ENCODE measurements around the gene CPLANE2. TPM values are rescaled to one million over a fixed set of nuclear protein-coding genes. Genes with fewer than 3 reads are reported as not detected.
"Not testable (repeated sequence)": the region's sequence is repeated elsewhere in the genome, so short reads cannot be mapped to it uniquely, and the experiment has no call there.

CPLANE2 gene
- total RNA-seq, 1 experiment from 2014 or later, result 5.5 TPM

DNA sequence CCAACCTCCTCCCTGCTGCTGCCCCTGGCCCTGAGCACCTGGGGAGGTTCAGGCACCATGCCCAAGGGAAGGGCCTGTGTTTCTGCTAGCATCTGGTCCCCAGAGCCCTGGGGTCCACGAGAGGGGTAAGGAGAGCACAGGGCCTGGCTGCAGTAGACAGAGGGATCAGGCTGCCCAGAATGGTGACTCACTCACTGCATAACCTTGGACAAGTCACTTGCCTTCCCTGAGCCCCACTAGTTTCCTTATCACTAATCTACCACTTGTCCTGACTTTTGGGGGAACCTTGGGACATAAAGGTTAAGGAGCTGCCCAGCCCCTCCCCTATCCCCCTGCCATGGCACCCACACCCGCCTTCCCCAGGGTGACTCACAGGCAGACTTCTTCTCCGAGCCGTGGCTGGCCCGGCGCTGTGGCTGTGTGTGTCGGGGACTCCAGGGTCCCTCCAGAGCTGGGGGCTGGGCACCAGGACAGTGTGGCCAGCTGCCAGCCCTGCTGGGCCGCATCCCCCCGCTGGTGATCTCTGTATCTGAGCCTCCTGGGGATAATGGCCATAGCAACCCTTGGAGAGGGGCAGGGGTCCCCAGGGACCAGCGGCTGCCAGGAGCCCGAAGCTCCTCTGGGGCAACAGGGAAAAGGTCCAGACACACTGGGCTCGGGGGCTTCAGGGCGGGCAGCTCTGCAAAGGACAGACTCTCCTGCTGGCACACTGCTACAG, 28.6 kb downstream of the CPLANE2 start:
- DNase-seq (ENCODE audit: low spot score), result no peak

DNA sequence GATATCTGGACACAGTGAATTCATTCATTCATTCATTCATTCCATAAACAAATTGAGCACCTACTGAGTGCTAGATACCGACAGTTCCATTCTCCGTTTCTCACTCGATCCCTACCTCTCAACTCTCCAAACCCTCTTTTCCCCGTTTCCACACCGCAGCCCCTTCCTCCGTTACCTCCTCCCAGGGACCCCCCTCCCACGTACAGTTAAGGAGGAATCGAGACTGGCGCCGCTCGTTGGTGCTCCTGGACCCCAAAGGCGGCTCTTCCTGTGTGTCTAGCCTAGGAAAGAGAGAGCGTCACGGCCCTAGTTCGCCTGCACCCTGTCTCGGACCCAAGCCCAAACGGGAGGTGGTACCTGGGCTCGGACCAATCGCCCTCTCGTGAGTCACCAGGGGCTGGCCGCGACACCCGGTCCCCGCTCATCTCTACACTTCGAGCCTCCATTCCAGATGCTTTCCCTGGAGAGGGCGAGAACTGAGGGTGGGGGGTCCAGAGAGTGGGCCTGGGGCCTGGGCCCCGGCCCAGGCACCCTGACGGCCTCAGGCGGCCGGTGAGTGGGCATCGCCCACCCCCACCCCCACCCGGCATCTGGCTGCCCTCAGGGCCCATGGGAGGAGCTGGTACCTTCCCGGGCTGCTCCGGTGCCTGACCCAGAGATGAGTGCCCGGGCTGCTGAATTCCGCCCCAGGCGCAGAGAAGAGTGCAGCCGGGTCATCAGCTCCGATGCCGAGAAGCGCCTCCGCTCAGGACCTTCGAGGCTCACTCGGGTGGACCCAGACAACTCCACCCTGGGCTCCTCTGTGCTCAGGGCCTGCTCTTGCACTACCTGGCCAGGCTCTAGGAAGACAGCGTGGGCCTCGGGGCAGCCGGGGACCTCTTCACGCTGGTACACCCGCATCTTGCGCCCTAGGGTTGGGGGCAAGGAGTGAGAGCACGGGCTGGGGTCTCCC, 29.4 kb downstream of the CPLANE2 start:
- no peak for DNase-seq (ENCODE audit: low spot score)

DNA sequence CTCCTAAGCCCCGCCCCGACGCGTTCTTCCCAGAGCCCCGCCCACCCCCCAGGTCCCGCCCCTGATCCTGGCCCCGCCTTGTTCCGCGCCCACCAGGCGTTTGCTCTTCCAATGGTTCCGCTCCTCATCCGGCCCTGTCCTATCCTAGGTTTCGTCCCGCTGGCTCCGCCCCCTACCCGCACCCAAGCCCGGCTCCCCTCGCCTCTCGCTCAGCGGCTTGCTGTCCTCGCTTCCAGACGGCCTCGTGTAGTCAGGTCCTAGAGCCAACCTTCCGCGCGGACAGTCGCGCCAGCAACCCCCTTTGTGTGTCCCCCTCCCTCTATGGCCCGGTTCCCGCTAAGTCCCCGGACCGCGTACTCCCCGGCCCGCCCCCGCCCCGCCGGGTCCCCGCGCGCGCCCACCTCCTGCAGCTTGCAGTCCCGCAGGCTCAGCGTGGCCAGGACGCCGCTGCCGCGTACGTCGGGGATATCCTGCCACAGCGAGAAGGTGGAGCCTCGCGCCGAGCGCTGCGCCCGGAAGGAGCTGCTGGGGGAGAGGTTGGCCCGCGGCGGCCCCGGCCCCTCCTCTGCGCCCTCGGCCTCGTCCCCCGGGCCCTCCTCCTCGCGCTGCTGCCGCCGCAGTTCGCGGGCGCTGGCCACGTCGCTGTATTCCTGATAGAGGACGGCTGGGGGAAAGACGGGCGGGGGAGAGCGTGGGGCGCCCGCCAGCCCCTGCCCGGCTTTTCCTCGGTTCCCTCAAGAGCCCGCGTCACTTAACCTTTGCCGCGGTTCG, 30.3 kb downstream of the CPLANE2 start:
- peak; percentile 81 for DNase-seq (ENCODE audit: low spot score)

DNA sequence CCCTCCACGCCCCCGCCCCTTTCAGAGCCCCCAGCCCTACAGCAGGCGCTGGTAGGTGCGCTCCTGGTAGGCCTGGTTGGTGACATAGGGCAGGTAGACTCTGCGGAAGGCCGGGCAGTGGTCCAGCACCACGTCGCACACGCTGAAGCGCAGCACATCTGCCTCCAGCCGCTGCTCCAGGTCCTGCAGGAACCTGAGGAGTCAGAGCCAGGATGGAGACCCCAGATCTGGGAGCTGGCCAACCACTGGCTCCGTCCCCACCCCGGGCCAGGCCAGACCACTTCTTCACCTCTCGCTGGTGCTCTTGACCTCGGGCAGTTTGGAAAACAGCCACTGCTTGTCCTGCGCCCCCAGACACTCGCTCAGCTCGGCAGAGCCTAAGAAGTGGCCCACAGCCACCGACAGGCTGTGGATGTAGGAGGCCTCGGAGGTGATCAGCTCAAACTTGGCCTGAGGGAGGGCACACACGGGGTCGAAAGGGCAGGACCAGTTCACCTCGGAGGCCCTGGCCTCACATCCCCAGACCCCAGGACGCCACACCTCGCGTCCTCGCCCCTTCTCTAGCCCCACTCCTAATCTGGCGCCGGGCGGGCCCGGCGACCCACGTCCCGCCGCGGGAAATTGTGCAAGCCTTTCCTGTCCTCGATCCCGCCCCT, 31.0 kb downstream of the CPLANE2 start:
- no peak for DNase-seq (ENCODE audit: low spot score)

DNA sequence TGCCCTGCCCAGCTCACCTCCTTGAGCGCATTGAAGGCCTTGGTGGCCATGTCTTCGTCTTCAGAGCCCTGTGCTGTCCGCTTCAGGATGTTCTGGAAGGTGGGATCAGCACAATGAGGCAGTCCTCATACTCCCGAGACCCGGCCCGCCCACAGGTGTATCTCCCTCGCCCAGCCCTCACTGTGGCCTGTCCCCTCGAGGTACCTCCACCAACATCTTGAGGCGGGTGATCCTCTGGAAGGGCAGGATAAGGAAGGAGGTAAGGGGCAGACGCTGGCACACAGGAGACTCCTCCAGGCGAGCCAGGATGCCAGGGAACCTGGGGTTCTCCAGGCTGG, 31.7 kb downstream of the CPLANE2 start:
- DNase-seq (ENCODE audit: low spot score), result no peak

DNA sequence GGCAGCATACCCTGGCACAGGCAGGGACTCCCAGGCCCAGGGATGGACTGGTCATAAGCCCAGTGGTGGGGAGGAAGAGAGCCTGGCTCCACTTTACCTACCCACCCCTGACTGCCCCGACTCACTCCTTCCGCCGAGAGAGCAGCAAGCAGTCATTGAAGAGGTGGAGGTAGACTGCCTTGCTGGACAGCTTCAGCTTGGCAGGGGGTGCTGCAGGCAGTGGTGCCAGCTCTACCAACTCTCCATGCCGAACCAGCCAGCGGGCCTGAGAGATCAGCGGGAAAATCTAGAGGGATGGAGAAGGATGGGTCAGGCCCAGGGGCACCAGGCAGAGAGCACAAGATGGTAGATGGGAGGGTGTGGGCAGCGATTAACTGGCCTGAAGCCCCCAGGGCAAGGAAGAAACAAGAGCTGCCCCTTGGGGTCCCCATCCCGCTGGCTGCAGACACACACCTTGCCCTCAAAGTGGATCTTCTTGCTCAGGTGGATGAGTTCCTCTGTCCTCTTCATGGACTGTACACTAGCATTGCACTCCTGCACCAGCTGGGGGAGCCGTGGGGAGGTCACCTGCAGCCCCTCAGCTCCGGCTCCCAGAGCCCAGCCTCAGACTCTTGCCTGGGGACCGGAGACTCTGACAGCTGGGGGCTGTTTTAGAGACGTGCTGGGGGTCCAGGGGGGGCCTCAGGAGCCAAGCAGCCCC, 32.2 kb downstream of the CPLANE2 start:
- no peak for DNase-seq (ENCODE audit: low spot score)

DNA sequence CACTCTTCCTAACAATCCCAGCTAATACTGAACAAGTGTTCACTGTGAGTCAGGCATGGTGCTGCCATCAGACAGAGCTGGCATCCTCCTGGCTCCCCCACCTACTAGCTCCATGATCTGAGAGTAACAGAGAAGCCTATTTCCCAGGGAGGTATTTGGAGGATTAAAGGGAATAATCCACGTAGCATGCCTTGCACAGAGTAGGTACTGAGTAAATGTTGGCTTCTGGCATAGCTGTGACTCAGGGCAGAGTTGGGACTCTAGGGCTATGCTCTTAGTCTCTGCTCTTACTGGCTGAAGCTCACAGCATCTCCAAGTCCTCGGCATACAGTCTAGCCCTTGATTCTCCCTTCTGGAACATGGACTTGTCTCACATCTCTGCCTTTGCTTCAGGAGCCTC, 32.8 kb downstream of the CPLANE2 start:
- DNase-seq (ENCODE audit: low spot score), result no peak

DNA sequence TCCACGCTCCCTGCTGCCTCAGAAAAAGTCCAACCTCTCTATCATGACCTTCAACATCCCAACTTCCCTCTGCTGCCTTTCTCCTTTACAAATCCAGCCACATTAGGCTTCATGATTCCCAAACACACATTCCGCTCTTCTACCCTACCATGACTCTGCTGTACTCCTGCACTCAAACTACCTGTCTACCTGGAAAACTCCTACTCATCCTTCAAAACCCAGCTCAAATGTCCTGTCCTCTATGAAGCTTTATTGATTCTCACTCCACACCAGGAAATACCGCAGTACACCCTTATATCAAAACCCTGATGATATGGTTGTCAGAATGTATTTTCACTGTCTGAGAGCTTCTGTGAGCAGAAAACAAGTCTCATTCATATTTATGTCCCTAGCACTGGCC, 33.4 kb downstream of the CPLANE2 start:
- DNase-seq (ENCODE audit: low spot score), result no peak

DNA sequence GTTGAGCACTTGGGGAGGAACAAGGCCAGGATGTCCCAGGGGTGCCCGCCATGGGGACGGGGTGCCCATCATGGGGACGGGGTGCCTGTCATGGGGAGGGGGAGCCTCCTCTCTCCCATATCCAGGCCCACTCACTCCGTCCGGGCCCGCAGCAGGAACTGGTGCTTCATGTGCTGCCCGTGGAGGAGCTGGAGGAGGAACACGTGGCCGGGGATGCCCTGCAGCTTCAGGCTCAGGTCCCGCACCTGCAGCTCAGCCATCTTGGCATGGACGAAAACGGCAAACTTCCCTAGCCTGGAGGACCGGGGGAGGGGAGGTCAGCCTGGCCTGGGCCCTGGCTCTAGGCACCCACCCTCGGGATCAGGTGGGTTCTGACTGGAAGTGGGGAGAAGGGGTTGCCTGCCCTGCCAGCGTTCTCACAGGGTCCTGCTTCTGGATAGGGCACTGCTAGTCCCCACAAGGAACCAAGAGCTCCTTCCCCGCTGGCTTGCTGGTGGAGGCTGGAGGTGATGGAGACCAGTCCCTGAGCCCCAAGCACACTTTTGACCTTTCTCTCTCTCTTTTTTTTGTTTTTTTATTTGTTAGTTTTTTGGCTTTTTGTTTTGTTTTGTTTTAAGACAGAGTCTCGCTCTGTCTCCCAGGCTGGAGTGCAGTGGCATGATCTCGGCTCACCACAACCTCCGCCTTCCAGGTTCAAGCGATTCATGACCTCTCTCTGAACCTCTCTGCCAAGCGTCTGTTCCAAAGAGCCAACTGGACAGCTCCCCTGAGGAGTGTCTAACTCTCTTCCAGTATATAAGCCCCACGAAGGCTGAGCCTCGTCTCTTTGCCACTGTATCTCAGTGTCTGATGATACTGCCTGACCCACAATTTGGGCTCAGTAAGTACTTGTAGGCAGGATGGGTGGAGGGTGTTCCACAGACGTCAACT, 34.4 kb downstream of the CPLANE2 start:
- DNase-seq (ENCODE audit: low spot score), result no peak

DNA sequence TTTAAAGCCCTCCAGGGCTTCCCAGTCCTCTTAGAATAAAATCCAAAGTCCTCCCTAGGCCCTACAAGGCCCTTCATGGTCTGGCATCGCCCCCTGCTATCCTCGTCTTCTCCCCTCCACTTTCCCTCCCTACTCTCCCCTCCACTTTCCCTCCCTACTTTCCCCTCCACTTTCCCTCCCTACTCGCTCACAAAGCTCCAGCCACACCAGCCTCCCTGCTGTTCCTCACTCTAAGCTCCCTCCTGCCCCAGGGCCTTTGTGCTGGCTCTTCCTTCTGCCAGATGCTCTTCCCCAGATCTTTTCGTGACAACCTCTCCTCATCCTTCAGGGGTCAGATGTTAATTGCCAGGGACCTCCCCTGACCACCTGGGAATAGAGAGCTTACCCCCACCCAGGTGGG, 37.3 kb downstream of the CPLANE2 start:
- no peak for DNase-seq (ENCODE audit: low spot score)

DNA sequence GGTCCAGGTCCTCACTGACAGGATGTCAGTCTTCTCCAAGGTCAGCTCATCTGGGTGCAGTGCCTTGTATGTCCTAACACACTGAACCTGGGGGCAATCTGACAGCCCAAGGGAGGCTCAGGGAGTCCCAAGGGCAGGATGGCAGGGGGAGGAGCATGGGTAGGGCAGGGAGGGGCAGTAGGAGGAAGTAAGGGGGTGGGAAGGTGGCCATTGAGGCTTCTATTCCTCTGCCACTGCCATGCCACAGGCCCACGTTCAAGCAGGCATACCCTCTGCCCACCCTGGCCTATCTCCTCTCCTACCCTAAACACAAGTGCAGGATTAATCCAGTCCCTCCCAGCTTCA, 37.9 kb downstream of the CPLANE2 start:
- no peak for DNase-seq (ENCODE audit: low spot score)

DNA sequence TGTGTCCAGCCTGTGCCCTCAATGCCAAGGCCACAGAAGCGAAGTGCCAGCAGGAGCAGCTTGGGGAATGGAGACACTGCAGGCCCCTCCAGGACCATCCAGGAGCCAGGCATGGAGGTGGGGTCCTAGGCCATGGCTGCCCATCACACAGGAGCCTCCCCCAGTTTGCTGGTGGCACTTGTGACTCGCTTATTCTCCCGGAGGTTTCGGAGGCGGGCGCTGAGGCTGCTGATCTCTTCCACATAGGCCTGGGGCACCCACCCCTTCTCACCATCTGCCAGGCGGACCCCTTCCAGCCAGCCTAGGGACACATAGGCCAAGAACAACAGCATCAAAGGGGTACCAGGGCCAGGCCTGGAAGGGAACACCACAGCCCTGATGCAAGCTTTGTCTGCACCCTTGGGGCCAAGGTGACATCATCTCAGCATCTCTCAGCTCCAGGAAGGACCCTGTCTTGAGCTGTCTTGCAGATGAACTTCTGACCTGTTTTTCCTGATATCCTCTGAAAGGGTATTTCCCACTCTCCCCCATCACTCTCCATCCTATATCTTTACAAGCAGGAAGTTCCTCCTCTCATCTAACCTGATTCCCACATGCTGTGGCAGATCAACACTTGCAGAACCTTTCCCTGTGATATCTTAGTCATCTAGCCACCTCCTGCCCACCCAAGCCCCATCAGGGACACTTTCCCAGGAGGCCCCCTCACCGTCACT, 38.4 kb downstream of the CPLANE2 start:
- no peak for DNase-seq (ENCODE audit: low spot score)

DNA sequence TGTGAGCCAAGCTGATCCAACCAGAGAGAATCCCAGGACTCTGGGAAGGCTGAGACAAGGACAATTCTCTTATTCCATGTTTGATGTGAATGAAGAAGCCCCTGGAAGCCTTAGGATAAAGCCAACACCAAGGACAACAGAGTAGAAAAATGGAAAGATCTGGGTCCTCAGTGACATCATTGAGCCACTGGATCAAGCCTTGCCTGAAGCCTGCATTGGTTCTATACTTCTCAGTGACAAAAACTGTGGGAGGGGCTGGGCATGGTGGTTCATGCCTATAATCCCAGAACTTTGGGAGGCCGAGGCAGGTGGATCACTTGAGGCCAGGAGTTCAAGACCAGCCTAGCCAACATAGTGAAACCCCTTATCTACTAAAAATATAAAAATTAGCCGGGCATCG, 40.1 kb downstream of the CPLANE2 start:
- DNase-seq (ENCODE audit: low spot score), result no peak

DNA sequence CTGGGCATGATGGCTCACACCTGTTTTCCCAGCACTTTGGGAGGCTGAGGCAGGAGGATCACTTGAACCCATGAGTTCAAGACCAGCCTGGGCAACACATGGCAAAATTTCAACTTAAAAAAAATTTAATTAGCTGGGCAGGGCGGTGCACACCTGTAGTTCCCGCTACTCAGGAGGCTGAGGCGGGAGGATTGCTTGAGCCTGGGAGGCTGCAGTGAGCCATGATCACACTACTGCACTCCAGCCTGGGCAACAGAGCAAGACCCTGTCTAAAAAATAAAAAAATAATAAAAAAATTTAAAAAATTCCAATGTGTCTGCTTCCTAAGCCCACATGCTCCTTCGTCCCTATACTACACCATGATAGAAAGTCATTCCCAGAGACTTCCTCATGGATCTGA, 40.8 kb downstream of the CPLANE2 start:
- not testable (repeated sequence) for DNase-seq (ENCODE audit: low spot score)

DNA sequence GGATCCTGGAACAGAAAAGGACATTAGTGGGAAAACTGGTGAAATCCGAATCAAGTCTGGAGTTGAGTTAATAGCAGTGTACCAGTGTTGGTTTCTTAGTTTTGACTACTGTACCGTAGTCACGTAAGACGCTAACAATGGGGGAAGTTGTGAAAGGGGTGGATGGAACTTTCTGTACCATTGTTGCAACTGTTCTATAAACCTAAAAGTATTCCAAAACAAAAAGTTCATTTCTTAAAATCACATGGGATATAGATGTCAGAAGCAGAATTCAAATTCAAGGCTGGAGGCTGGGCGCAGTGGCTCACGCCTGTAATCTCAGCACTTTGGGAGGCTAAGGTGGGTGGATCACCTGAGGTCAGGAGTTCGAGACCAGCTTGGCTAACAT, 41.5 kb downstream of the CPLANE2 start:
- no peak for DNase-seq (ENCODE audit: low spot score)

DNA sequence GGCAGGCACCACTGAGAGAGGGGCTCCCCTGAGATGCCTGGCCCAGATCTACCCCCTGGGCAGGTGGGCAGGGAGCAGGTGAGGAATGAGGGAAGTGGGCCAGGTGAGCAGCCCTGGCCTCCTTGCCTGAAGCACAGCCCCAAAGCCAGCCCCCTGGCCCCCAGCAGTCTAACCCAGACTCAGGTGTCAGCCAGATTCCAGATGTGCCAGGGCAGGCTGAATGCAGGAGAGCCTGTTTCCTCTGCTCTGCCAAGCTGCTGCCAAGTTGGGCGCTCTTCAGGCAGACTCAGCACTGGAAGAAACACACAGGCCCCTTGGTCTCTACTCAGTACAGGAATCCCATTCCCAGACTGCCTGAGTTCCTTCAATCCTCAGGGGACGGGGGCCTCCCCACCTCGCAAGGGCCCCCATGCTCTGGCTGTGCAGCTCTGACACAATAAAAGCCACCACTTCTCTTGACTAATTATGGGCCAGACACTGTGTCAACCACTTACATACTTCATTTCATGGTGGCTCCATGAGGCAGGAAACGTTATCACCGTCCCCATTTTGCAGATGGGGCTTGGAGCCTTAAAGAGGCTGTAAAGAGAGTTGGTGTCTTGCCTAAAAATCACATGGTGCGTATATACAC, 45.0 kb downstream of the CPLANE2 start:
- DNase-seq (ENCODE audit: low spot score), result no peak

DNA sequence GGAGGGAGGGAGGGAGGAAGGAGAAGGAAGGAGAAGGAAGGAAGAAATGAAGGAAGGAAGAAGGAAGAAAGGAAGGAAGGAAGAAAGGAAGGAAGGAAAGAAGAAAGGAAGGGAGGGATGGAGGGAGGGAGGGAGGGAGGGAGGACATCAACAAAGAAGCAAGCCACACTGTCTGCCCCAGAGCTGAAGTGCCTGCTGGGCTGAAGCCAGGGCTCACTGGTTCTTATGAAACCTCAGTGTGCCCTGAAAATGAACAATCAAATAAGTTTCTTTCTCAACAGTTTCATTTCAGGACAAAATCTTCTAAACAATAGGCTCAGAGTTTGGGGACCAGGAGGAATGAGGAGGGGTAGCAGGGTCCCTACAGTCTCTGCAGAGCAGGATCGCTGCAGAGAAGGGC, 45.7 kb downstream of the CPLANE2 start:
- no peak for DNase-seq (ENCODE audit: low spot score)

DNA sequence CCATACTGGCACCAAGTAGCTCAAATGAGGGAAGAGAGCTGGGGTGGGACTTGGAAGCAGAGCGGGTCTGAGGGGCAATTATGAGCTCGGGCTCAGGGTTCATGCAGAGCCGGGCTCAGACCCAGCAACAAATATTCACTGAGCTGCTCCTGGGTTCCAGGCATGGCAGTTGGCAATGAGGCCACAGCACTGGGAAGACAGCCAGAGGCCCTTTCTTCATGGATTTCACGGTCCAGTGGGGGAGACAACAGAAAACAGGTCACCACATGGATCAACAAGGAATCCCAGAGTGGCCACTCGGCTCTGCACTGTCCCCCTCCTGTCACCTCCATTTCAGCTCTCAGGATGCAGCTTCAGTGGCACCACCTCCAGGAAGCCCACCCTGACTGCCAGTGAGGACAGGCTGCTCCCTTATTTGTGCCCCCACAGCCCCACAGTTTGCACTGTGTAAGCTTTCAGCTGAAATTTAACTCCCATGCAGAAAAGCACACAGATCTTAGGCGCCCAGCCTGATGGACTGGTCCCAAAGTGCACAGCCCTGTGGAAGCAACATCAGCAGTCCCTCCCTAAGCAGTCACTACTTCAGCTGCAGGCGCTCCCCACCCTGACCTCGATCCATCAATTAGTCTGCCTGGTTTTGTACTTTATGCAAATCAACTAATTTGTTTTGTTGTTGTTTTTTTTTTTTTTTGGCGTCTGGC, 46.9 kb downstream of the CPLANE2 start:
- DNase-seq (ENCODE audit: low spot score), result no peak

DNA sequence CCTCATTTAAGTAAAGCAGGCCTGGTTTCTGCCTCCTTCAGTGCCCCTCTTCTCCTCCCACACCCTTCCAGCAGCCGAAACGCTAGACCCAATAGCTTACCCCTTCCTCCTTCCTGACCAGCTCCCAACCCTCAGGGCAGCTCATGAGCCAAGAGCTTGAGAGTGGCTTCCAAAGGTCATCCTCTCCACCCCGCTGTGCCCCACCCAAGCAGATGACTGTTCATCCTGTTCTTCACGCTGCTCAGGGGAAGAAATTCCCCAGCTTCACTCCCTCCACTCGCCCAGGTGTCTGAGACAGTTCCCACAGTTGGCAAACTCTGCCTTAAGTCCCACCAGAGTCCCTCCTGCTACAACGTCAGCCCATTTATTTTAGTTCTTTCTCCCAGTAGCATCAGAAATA, 48.0 kb downstream of the CPLANE2 start:
- peak; percentile 57 for DNase-seq (ENCODE audit: low spot score)
